DND-41 (cell line): ENCODE results near the gene DSCAM.

Source experiments
- EZH2 ChIP-seq: IDR thresholded peaks from 3 replicates; pipeline ENCODE4 v1.6.1; 2012; ENCODE audit warnings: borderline replicate concordance, low read depth, mild to moderate bottlenecking, moderate library complexity, low read length, inconsistent platforms; ENCODE audit not compliant: severe bottlenecking
- TF ChIP-seq, protein P1 (sequence below): IDR thresholded peaks from 2 replicates; pipeline ENCODE4 v1.5.1; 2012; ENCODE audit warnings: borderline replicate concordance, low read length, moderate library complexity, mild to moderate bottlenecking; ENCODE audit not compliant: poor library complexity, severe bottlenecking; ENCODE audit errors: extremely low read depth

- TF ChIP-seq, protein P1, sequence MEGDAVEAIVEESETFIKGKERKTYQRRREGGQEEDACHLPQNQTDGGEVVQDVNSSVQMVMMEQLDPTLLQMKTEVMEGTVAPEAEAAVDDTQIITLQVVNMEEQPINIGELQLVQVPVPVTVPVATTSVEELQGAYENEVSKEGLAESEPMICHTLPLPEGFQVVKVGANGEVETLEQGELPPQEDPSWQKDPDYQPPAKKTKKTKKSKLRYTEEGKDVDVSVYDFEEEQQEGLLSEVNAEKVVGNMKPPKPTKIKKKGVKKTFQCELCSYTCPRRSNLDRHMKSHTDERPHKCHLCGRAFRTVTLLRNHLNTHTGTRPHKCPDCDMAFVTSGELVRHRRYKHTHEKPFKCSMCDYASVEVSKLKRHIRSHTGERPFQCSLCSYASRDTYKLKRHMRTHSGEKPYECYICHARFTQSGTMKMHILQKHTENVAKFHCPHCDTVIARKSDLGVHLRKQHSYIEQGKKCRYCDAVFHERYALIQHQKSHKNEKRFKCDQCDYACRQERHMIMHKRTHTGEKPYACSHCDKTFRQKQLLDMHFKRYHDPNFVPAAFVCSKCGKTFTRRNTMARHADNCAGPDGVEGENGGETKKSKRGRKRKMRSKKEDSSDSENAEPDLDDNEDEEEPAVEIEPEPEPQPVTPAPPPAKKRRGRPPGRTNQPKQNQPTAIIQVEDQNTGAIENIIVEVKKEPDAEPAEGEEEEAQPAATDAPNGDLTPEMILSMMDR, result no peak
- TF ChIP-seq EZH2, result no peak
Observed at GRCh38 chr21:40051801-40052200, 795.2 kb downstream of the DSCAM start.
